ENCODE results near the gene TRIM17.

- TF ChIP-seq ZNF777 (tag by site-specific recombination; IDR thresholded peaks at IDR 0.05; ENCODE audit: borderline replicate concordance) (no peak), ZNF501 (tag by site-specific recombination; IDR thresholded peaks at IDR 0.05) (no peak), ATF2 (tag by site-specific recombination; IDR thresholded peaks at IDR 0.05; ENCODE audit: low read depth) (no peak), ZNF175 (tag by site-specific recombination; IDR thresholded peaks at IDR 0.05) (no peak), ZNF311 (tag by site-specific recombination; IDR thresholded peaks at IDR 0.05; ENCODE audit: borderline replicate concordance) (no peak), ZNF274 (IDR thresholded peaks at IDR 0.05; ENCODE audit: low read length) (no peak), ZNF274 (tag by site-specific recombination; IDR thresholded peaks at IDR 0.05; ENCODE audit: borderline replicate concordance) (no peak), ZNF529 (tag by site-specific recombination; IDR thresholded peaks at IDR 0.05; ENCODE audit: insufficient replicate concordance) (no peak), ZNF24 (tag by site-specific recombination; IDR thresholded peaks at IDR 0.05) (no peak), KLF17 (tag by site-specific recombination; IDR thresholded peaks at IDR 0.05) (no peak), ZBTB26 (tag by site-specific recombination; optimal IDR thresholded peaks at IDR 0.05) (no peak)
- TF ChIP-seq, protein P1, sequence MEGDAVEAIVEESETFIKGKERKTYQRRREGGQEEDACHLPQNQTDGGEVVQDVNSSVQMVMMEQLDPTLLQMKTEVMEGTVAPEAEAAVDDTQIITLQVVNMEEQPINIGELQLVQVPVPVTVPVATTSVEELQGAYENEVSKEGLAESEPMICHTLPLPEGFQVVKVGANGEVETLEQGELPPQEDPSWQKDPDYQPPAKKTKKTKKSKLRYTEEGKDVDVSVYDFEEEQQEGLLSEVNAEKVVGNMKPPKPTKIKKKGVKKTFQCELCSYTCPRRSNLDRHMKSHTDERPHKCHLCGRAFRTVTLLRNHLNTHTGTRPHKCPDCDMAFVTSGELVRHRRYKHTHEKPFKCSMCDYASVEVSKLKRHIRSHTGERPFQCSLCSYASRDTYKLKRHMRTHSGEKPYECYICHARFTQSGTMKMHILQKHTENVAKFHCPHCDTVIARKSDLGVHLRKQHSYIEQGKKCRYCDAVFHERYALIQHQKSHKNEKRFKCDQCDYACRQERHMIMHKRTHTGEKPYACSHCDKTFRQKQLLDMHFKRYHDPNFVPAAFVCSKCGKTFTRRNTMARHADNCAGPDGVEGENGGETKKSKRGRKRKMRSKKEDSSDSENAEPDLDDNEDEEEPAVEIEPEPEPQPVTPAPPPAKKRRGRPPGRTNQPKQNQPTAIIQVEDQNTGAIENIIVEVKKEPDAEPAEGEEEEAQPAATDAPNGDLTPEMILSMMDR (tag by site-specific recombination; IDR thresholded peaks at IDR 0.05), result no peak
Observed at GRCh38 chr1:228445490-228445842, 28.8 kb upstream of the TRIM17 start.

Measured in HEK293 (cell line).